ENCODE data around the gene FOXP1.
A peak's percentile ranks its signal among the peaks of the same experiment; 100 is the strongest.

The FOXP1 gene

GRCh38 chr3:71110385-71111222 lies 472.9 kb downstream of the FOXP1 start:
- Mint-ChIP-seq H3K4me3 (no peak overlapping the region), H3K4me1 (peaks cover 77% of the 10 kb centered on the region), H3K27me3 (no peaks in the 10 kb centered on the region), H3K27ac (peak overlapping the region; percentile 91), H3K36me3 (peaks cover 74% of the 10 kb centered on the region), H3K9me3 (no peaks in the 10 kb centered on the region)
- ATAC-seq = no peak

- Mint-ChIP-seq H3K36me3 (peaks cover 78% of the 10 kb centered on the region), H3K27me3 (no peaks in the 10 kb centered on the region), H3K9me3 (no peaks in the 10 kb centered on the region), H3K4me1 (peaks cover 79% of the 10 kb centered on the region), H3K4me3 (peak overlapping the region; percentile 64), H3K27ac (peak overlapping the region; percentile 91)
- peak; percentile 16 for ATAC-seq
These were observed 473.6 kb downstream of the FOXP1 start for GRCh38 chr3:71109977-71110285.

DNA sequence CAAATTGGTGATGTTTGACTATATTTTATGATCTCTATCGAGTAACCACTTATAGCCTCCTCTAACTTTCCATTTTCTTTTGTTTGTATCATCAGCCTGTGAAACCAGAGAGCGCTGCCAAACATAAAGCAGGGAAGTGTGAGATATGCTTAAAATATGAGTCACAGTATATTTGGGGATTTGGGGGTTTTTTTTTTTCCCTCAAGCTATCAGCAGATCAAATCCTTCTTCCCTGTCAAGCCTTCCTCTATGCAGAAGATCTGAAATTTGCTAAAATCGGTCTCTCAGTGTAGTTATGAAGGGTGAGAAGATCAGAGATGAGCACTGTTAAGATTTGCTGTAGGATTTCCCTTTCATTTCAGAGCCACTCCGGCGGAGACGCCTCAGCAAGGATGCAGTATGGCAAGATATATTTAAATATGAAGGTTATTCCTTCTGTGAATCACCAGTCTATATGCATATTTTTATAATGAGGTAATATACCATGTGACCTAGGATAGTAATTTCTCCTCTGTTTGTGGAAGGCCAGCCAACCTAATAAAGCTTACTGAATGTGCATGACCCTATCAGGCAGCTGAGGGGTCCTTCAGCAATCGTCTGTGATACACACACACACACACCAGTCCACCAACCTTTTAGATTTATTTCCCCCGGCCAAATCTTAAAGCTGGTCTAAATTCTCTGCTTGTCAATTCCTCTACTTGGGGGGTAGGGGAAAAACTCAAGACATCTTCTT lies 474.1 kb downstream of the FOXP1 start:
- Mint-ChIP-seq H3K27me3 (no peaks in the 10 kb centered on the region), H3K36me3 (peaks cover 75% of the 10 kb centered on the region), H3K4me3 (peak overlapping the region; percentile 64), H3K4me1 (peaks cover 77% of the 10 kb centered on the region), H3K9me3 (no peaks in the 10 kb centered on the region), H3K27ac (peak overlapping the region; percentile 91)
- ATAC-seq = peak; percentile 61

DNA sequence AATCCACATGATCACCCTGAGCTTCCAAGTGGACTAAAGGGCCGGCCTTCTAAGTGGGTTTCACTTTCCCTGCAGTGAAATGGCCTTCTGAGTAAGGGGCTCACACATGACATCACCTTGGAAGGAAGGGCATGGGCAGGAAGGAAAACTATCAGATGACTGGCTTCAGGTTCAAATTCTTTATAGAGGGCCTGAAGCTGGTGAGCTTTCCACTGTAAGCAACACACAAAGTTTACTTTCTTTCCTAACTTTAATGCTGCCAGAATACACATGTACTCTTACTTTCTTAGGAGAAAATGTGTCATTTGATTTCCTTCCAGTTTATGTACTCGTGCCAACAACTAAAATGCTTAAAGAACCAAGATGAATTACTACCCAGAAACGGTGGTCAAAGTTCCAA lies 475.6 kb downstream of the FOXP1 start:
- Mint-ChIP-seq H3K36me3 (peaks cover 73% of the 10 kb centered on the region), H3K9me3 (no peaks in the 10 kb centered on the region), H3K27me3 (no peaks in the 10 kb centered on the region), H3K4me3 (no peak overlapping the region), H3K4me1 (peaks cover 77% of the 10 kb centered on the region), H3K27ac (peak overlapping the region; percentile 91)
- ATAC-seq = no peak

GRCh38 chr3:71104976-71105375 lies 478.6 kb downstream of the FOXP1 start:
- H3K27me3 Mint-ChIP-seq = no peaks in the 10 kb centered on the region
- H3K27ac Mint-ChIP-seq = peak overlapping the region; percentile 72
- peaks cover 58% of the 10 kb centered on the region for H3K36me3 Mint-ChIP-seq
- peaks cover 85% of the 10 kb centered on the region for H3K4me1 Mint-ChIP-seq
- ATAC-seq = no peak
- no peaks in the 10 kb centered on the region for H3K9me3 Mint-ChIP-seq
- no peak overlapping the region for H3K4me3 Mint-ChIP-seq

GRCh38 chr3:71104556-71104955 lies 479.0 kb downstream of the FOXP1 start:
- peak overlapping the region; percentile 87 for H3K27ac Mint-ChIP-seq
- no peak overlapping the region for H3K4me3 Mint-ChIP-seq
- peaks cover 85% of the 10 kb centered on the region for H3K4me1 Mint-ChIP-seq
- no peaks in the 10 kb centered on the region for H3K27me3 Mint-ChIP-seq
- peaks cover 54% of the 10 kb centered on the region for H3K36me3 Mint-ChIP-seq
- H3K9me3 Mint-ChIP-seq = no peaks in the 10 kb centered on the region
- ATAC-seq = no peak

- H3K36me3 Mint-ChIP-seq = peaks cover 50% of the 10 kb centered on the region
- no peaks in the 10 kb centered on the region for H3K27me3 Mint-ChIP-seq
- H3K9me3 Mint-ChIP-seq = no peaks in the 10 kb centered on the region
- H3K4me3 Mint-ChIP-seq = no peak overlapping the region
- no peak for ATAC-seq
- H3K4me1 Mint-ChIP-seq = peaks cover 83% of the 10 kb centered on the region
- H3K27ac Mint-ChIP-seq = peak overlapping the region; percentile 87
These were observed 479.4 kb downstream of the FOXP1 start for GRCh38 chr3:71104121-71104541.

- ATAC-seq = no peak
- Mint-ChIP-seq H3K27me3 (no peaks in the 10 kb centered on the region), H3K27ac (peak overlapping the region; percentile 87), H3K36me3 (peaks cover 43% of the 10 kb centered on the region), H3K4me1 (peaks cover 78% of the 10 kb centered on the region), H3K9me3 (no peaks in the 10 kb centered on the region), H3K4me3 (peak overlapping the region; percentile 42)
These were observed 480.1 kb downstream of the FOXP1 start for GRCh38 chr3:71103430-71103921.

DNA sequence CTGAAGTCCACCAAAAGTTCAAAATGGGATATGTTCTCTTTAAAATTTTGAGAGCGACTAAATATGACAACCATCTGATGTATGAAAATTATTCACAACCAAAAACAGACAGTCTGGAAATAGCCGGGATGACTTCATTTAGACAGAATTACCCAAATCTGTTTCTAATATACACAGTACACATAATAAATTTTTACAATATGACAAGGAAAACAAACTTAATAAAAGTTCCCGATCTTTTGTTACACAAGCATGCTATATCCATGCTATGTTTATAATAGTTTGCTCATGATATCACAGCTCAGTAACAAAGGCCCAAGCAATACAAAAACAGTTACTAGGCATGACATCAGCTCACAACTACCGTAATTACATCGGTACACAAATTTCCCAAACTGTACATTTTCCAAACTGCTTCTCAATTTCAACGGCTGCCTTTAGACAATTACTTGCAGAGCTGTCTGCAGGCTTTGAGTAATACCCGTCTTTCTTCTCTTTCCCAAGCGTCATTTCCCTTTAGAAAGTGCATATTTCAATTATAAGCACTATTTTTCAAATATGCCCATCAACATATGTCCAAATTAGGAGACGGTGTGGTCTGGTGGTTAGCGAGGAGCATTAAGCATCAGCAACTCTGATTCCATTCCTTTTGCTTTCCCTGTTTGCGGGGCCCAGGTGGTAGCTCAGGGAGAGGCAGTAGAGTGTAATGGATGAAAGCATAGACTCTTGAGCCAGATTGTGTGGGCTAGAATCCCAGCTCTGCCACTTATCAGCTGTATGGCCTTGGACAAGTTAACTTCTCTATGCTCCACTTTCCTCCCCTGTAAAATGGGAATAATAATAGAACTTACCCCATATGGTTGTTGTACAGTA lies 481.2 kb downstream of the FOXP1 start:
- Mint-ChIP-seq H3K4me3 (peak overlapping the region; percentile 73), H3K27me3 (no peaks in the 10 kb centered on the region), H3K4me1 (peaks cover 72% of the 10 kb centered on the region), H3K27ac (peak overlapping the region; percentile 87), H3K36me3 (peaks cover 47% of the 10 kb centered on the region), H3K9me3 (no peaks in the 10 kb centered on the region)
- no peak for ATAC-seq

DNA sequence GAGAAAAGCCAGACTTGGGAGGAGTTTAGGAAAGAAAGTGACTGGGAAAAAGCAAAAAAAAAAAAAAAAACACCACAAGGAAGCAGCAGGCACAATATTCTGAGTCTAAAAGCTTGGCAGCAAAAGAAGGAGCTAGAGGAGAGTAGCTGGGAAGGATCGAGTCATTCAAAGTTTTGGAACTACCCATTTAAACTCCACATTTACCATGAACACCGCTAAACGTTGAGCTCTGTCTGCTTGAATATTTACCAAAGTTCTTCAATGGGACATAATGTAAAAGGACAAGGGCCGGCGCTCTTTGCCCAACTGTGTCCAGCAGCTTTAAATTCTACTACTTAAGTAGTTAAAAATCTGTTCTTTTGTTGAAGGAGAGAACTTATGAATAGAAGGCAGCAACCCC lies 481.9 kb downstream of the FOXP1 start:
- Mint-ChIP-seq H3K4me1 (peaks cover 73% of the 10 kb centered on the region), H3K4me3 (peak overlapping the region; percentile 73), H3K36me3 (peaks cover 46% of the 10 kb centered on the region), H3K27me3 (no peaks in the 10 kb centered on the region), H3K9me3 (no peaks in the 10 kb centered on the region), H3K27ac (peak overlapping the region; percentile 87)
- ATAC-seq = no peak

DNA sequence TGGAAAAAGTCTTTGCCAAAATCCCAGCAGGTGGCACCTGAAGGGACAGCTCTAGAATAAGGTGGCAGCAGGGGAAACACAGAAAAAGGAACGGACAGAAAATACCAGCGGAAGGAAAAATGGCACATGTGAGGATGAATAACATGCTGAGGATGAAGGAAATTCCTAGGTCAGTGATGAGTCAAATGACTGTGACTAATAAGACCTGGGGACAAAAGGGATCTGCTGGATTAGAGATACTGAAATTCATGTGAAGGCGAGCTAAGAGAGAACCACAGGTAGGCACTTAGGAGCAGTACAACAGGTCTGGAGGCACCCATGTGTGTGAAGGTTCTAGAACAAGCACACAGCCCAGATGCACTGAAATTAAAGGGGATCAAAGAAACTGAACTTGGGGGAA lies 482.5 kb downstream of the FOXP1 start:
- peak overlapping the region; percentile 73 for H3K4me3 Mint-ChIP-seq
- peak overlapping the region; percentile 87 for H3K27ac Mint-ChIP-seq
- H3K27me3 Mint-ChIP-seq = no peaks in the 10 kb centered on the region
- peaks cover 40% of the 10 kb centered on the region for H3K36me3 Mint-ChIP-seq
- H3K4me1 Mint-ChIP-seq = peaks cover 73% of the 10 kb centered on the region
- no peaks in the 10 kb centered on the region for H3K9me3 Mint-ChIP-seq
- peak; percentile 54 for ATAC-seq

GRCh38 chr3:71099997-71100719 lies 483.4 kb downstream of the FOXP1 start:
- peak overlapping the region; percentile 87 for H3K27ac Mint-ChIP-seq
- H3K36me3 Mint-ChIP-seq = peaks cover 39% of the 10 kb centered on the region
- peak; percentile 83 for ATAC-seq
- no peaks in the 10 kb centered on the region for H3K27me3 Mint-ChIP-seq
- H3K4me3 Mint-ChIP-seq = peak overlapping the region; percentile 73
- H3K9me3 Mint-ChIP-seq = no peaks in the 10 kb centered on the region
- peaks cover 73% of the 10 kb centered on the region for H3K4me1 Mint-ChIP-seq

DNA sequence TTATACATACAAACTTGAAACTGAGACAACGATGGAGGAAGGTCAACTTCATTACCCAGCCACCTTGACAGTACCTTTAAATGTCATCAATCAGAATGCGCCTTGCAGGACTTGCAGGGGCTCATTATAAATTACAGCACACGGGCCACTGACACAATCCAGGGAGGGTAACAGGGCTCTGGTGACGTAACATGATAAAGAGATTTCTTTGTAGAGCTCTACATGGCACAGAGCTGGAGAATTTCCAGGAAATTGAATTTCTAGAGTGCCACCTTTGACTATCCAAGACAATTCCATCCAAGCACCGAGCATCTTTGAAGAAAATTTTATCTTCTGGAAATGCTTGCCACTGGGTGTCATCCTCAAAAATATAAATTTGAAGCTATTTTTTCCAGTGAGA lies 486.0 kb downstream of the FOXP1 start:
- ATAC-seq = no peak
- H3K9me3 Mint-ChIP-seq = no peaks in the 10 kb centered on the region
- H3K27ac Mint-ChIP-seq = peak overlapping the region; percentile 87
- H3K4me1 Mint-ChIP-seq = peaks cover 69% of the 10 kb centered on the region
- no peak overlapping the region for H3K4me3 Mint-ChIP-seq
- H3K36me3 Mint-ChIP-seq = peaks cover 37% of the 10 kb centered on the region
- H3K27me3 Mint-ChIP-seq = no peaks in the 10 kb centered on the region

- no peak for ATAC-seq
- peaks cover 37% of the 10 kb centered on the region for H3K36me3 Mint-ChIP-seq
- peaks cover 65% of the 10 kb centered on the region for H3K4me1 Mint-ChIP-seq
- peak overlapping the region; percentile 87 for H3K27ac Mint-ChIP-seq
- H3K27me3 Mint-ChIP-seq = no peaks in the 10 kb centered on the region
- no peak overlapping the region for H3K4me3 Mint-ChIP-seq
- H3K9me3 Mint-ChIP-seq = no peaks in the 10 kb centered on the region
These were observed 487.8 kb downstream of the FOXP1 start for GRCh38 chr3:71095511-71096291.

All from stimulated activated memory B cell treated with anti-CD40 and anti-IgM and Interleukin-4, amounts not matched to agents 10 μg/mL and 1 μg/mL and 100 μg/mL, for 72 hours (primary cell).